ENCODE results near the gene SLIT3.
"Not testable (repeated sequence)": the region's sequence is repeated elsewhere in the genome, so short reads cannot be mapped to it uniquely, and the experiment has no call there.

SLIT3 gene

GRCh38 chr5:168765086-168765550, 535.8 kb downstream of the SLIT3 start:
- DNase-seq, result no peak

GRCh38 chr5:168756453-168757391, 544.2 kb downstream of the SLIT3 start:
- DNase-seq, result no peak

- no peak for DNase-seq
Observed at GRCh38 chr5:168755548-168756093, 545.3 kb downstream of the SLIT3 start.

GRCh38 chr5:168753691-168754254, 547.2 kb downstream of the SLIT3 start:
- no peak for DNase-seq

- no peak for DNase-seq
Observed at GRCh38 chr5:168752416-168753190, 548.3 kb downstream of the SLIT3 start.

GRCh38 chr5:168752012-168752411, 548.9 kb downstream of the SLIT3 start:
- DNase-seq, result no peak

GRCh38 chr5:168750926-168751325, 550.0 kb downstream of the SLIT3 start:
- DNase-seq, result no peak

- no peak for DNase-seq
Observed at GRCh38 chr5:168749391-168750100, 551.4 kb downstream of the SLIT3 start.

- DNase-seq, result no peak
Observed at GRCh38 chr5:168747987-168748777, 552.8 kb downstream of the SLIT3 start.

- no peak for DNase-seq
Observed at GRCh38 chr5:168746893-168747640, 553.9 kb downstream of the SLIT3 start.

GRCh38 chr5:168746126-168746892, 554.6 kb downstream of the SLIT3 start:
- not testable (repeated sequence) for DNase-seq

GRCh38 chr5:168743617-168744016, 557.3 kb downstream of the SLIT3 start:
- DNase-seq, result no peak

- not testable (repeated sequence) for DNase-seq
Observed at GRCh38 chr5:168742311-168742710, 558.6 kb downstream of the SLIT3 start.

- DNase-seq, result no peak
Observed at GRCh38 chr5:168740811-168741213, 560.1 kb downstream of the SLIT3 start.

- DNase-seq, result no peak
Observed at GRCh38 chr5:168740092-168740800, 560.7 kb downstream of the SLIT3 start.

GRCh38 chr5:168737066-168737465, 563.9 kb downstream of the SLIT3 start:
- no peak for DNase-seq

GRCh38 chr5:168736281-168736831, 564.6 kb downstream of the SLIT3 start:
- no peak for DNase-seq

GRCh38 chr5:168734620-168735300, 566.2 kb downstream of the SLIT3 start:
- peak; percentile 71 for DNase-seq

Data from fibroblast of skin of abdomen (primary cell).